Activated naive CD8-positive, alpha-beta T cell treated with anti-CD3 and anti-CD28 coated beads for 36 hours (primary cell): ENCODE results near the gene TMEM198. TPM values are rescaled to one million over a fixed set of nuclear protein-coding genes. Genes with fewer than 3 reads are reported as not detected.

ENCODE experiments used
- DNase-seq: peaks from one replicate; pipeline ENCODE4 v3.0.0; 2021
- H3K27ac Mint-ChIP-seq: one replicate; pipeline ENCODE4 v1.8.0; 2022; ENCODE audit warnings: mild to moderate bottlenecking, moderate library complexity, mixed read lengths
- H3K27me3 Mint-ChIP-seq: one replicate; pipeline ENCODE4 v1.8.0; 2022; ENCODE audit warnings: mild to moderate bottlenecking, mixed read lengths
- H3K36me3 Mint-ChIP-seq: one replicate; pipeline ENCODE4 v1.8.0; 2021; ENCODE audit warnings: mild to moderate bottlenecking, mixed read lengths
- H3K4me1 Mint-ChIP-seq: one replicate; pipeline ENCODE4 v1.8.0; 2021; ENCODE audit warnings: mixed read lengths
- H3K4me3 Mint-ChIP-seq: one replicate; pipeline ENCODE4 v1.8.0; 2022; ENCODE audit warnings: mild to moderate bottlenecking, moderate library complexity, mixed read lengths
- H3K9me3 Mint-ChIP-seq: one replicate; pipeline ENCODE4 v1.8.0; 2022; ENCODE audit warnings: mixed read lengths
- total RNA-seq, 2 experiments: library from RNA; stranded (reverse); gene quantifications; one replicate each; pipeline ENCODE4 v1.2.3, GENCODE V29; 2021

TMEM198 gene
- 1 to 10 TPM; 3.5 to 4.2 TPM for total RNA-seq

- Mint-ChIP-seq H3K27ac (peak within 1 kb of the TSS; percentile 79), H3K36me3 (peaks cover 9% of the 10 kb centered on the region), H3K4me1 (peaks cover 19% of the 10 kb centered on the region), H3K9me3 (no peaks in the 10 kb centered on the region), H3K27me3 (peaks cover 16% of the 10 kb centered on the region), H3K4me3 (peak within 1 kb of the TSS; percentile 92)
- DNase-seq: peak; percentile 95
Observed at GRCh38 chr2:219543596-219544358, at the start of gene TMEM198, which contains the start of gene CHPF. Gene TMEM198, plus strand, starts transcription at chr2:219544028. Its CDS starts 700 bp downstream, at chr2:219544728. Gene CHPF, minus strand, starts transcription at chr2:219543809. Its CDS starts 271 bp downstream, at chr2:219543538.

GRCh38 chr2:219494952-219495530, 48.8 kb upstream of the TMEM198 start:
- no peaks in the 10 kb centered on the region for H3K9me3 Mint-ChIP-seq
- no peak for DNase-seq
- no peak overlapping the region for H3K4me3 Mint-ChIP-seq
- H3K27ac Mint-ChIP-seq: no peak overlapping the region
- no peaks in the 10 kb centered on the region for H3K36me3 Mint-ChIP-seq
- peaks cover 57% of the 10 kb centered on the region for H3K27me3 Mint-ChIP-seq
- H3K4me1 Mint-ChIP-seq: peaks cover 22% of the 10 kb centered on the region

- DNase-seq: peak; percentile 65
- no peaks in the 10 kb centered on the region for H3K9me3 Mint-ChIP-seq
- H3K4me1 Mint-ChIP-seq: peaks cover 24% of the 10 kb centered on the region
- no peak overlapping the region for H3K4me3 Mint-ChIP-seq
- peaks cover 57% of the 10 kb centered on the region for H3K27me3 Mint-ChIP-seq
- no peaks in the 10 kb centered on the region for H3K36me3 Mint-ChIP-seq
- H3K27ac Mint-ChIP-seq: no peak overlapping the region
Observed at GRCh38 chr2:219495531-219496122, 48.2 kb upstream of the TMEM198 start.

GRCh38 chr2:219496247-219496824, 47.5 kb upstream of the TMEM198 start:
- Mint-ChIP-seq H3K4me3 (peak overlapping the region; percentile 10), H3K27ac (peak overlapping the region; percentile 12), H3K9me3 (no peaks in the 10 kb centered on the region), H3K27me3 (peaks cover 57% of the 10 kb centered on the region), H3K36me3 (peaks cover 2% of the 10 kb centered on the region), H3K4me1 (peaks cover 28% of the 10 kb centered on the region)
- no peak for DNase-seq

GRCh38 chr2:219496825-219497494, 46.9 kb upstream of the TMEM198 start:
- Mint-ChIP-seq H3K9me3 (no peaks in the 10 kb centered on the region), H3K27ac (no peak overlapping the region), H3K27me3 (peaks cover 57% of the 10 kb centered on the region), H3K4me3 (peak overlapping the region; percentile 94), H3K36me3 (peaks cover 6% of the 10 kb centered on the region), H3K4me1 (peaks cover 31% of the 10 kb centered on the region)
- DNase-seq: no peak

- peaks cover 31% of the 10 kb centered on the region for H3K4me1 Mint-ChIP-seq
- no peaks in the 10 kb centered on the region for H3K9me3 Mint-ChIP-seq
- H3K27me3 Mint-ChIP-seq: peaks cover 57% of the 10 kb centered on the region
- H3K36me3 Mint-ChIP-seq: peaks cover 8% of the 10 kb centered on the region
- peak overlapping the region; percentile 94 for H3K4me3 Mint-ChIP-seq
- DNase-seq: peak; percentile 22
- no peak overlapping the region for H3K27ac Mint-ChIP-seq
Observed at GRCh38 chr2:219497495-219498279, 46.1 kb upstream of the TMEM198 start.

GRCh38 chr2:219498280-219499057, 45.4 kb upstream of the TMEM198 start, which contains the start of gene GMPPA:
Gene GMPPA, plus strand, starts transcription at chr2:219498891. Its CDS starts 1,085 bp downstream, at chr2:219499976.
- Mint-ChIP-seq H3K36me3 (peaks cover 8% of the 10 kb centered on the region), H3K9me3 (no peaks in the 10 kb centered on the region), H3K27me3 (peaks cover 50% of the 10 kb centered on the region), H3K4me3 (peak within 1 kb of the TSS; percentile 94), H3K4me1 (peaks cover 31% of the 10 kb centered on the region), H3K27ac (peak within 1 kb of the TSS; percentile 80)
- DNase-seq: peak; percentile 92

GRCh38 chr2:219499058-219499307, 44.8 kb upstream of the TMEM198 start:
- H3K27me3 Mint-ChIP-seq: peaks cover 44% of the 10 kb centered on the region
- peaks cover 31% of the 10 kb centered on the region for H3K4me1 Mint-ChIP-seq
- peak overlapping the region; percentile 94 for H3K4me3 Mint-ChIP-seq
- no peak for DNase-seq
- peaks cover 12% of the 10 kb centered on the region for H3K36me3 Mint-ChIP-seq
- no peaks in the 10 kb centered on the region for H3K9me3 Mint-ChIP-seq
- peak overlapping the region; percentile 80 for H3K27ac Mint-ChIP-seq

- H3K27me3 Mint-ChIP-seq: peaks cover 39% of the 10 kb centered on the region
- H3K36me3 Mint-ChIP-seq: peaks cover 12% of the 10 kb centered on the region
- no peak for DNase-seq
- H3K4me1 Mint-ChIP-seq: peaks cover 31% of the 10 kb centered on the region
- H3K4me3 Mint-ChIP-seq: peak overlapping the region; percentile 94
- no peaks in the 10 kb centered on the region for H3K9me3 Mint-ChIP-seq
- peak overlapping the region; percentile 80 for H3K27ac Mint-ChIP-seq
Observed at GRCh38 chr2:219499555-219499954, 44.3 kb upstream of the TMEM198 start.

- Mint-ChIP-seq H3K9me3 (no peaks in the 10 kb centered on the region), H3K4me3 (peak overlapping the region; percentile 94), H3K27me3 (peaks cover 33% of the 10 kb centered on the region), H3K4me1 (peaks cover 31% of the 10 kb centered on the region), H3K27ac (no peak overlapping the region), H3K36me3 (peaks cover 13% of the 10 kb centered on the region)
- no peak for DNase-seq
Observed at GRCh38 chr2:219500135-219500534, 43.7 kb upstream of the TMEM198 start.

- DNase-seq: no peak
- Mint-ChIP-seq H3K27ac (no peak overlapping the region), H3K9me3 (no peaks in the 10 kb centered on the region), H3K4me3 (no peak overlapping the region), H3K4me1 (peaks cover 31% of the 10 kb centered on the region), H3K27me3 (peaks cover 16% of the 10 kb centered on the region), H3K36me3 (peaks cover 21% of the 10 kb centered on the region)
Observed at GRCh38 chr2:219501849-219502248, 42.0 kb upstream of the TMEM198 start.

- DNase-seq: no peak
- no peak overlapping the region for H3K4me3 Mint-ChIP-seq
- H3K27me3 Mint-ChIP-seq: peaks cover 8% of the 10 kb centered on the region
- H3K27ac Mint-ChIP-seq: no peak overlapping the region
- H3K9me3 Mint-ChIP-seq: no peaks in the 10 kb centered on the region
- H3K4me1 Mint-ChIP-seq: peaks cover 26% of the 10 kb centered on the region
- H3K36me3 Mint-ChIP-seq: peaks cover 24% of the 10 kb centered on the region
Observed at GRCh38 chr2:219502618-219503017, 41.2 kb upstream of the TMEM198 start.

- H3K9me3 Mint-ChIP-seq: no peaks in the 10 kb centered on the region
- H3K27ac Mint-ChIP-seq: no peak overlapping the region
- peaks cover 17% of the 10 kb centered on the region for H3K4me1 Mint-ChIP-seq
- H3K4me3 Mint-ChIP-seq: no peak overlapping the region
- no peak for DNase-seq
- H3K27me3 Mint-ChIP-seq: peaks cover 24% of the 10 kb centered on the region
- H3K36me3 Mint-ChIP-seq: peaks cover 24% of the 10 kb centered on the region
Observed at GRCh38 chr2:219505585-219505984, 38.2 kb upstream of the TMEM198 start.
